CD4-positive, alpha-beta T cell (primary cell): Measurements from ENCODE around the gene CAMTA1. TPM values are rescaled to one million over a fixed set of nuclear protein-coding genes. Genes with fewer than 3 reads are reported as not detected.

Experiments used
- ATAC-seq: fragments of 200-7000 bp; cut with Tn5 transposase; one replicate; pipeline ENCODE4 v1.10.0; 2022; ENCODE audit warnings: mild to moderate bottlenecking; ENCODE audit not compliant: poor library complexity
- CTCF ChIA-PET: fragments of 350-600 bp; sonication (Branson Sonifier 250); formaldehyde crosslinking; loops from one replicate; lab custom pipeline; 2021; ENCODE audit warnings: antibody characterized with exemption, inconsistent platforms; lab: Charles Lee
- POLR2A ChIA-PET: fragments of 350-600 bp; sonication (Branson Sonifier 250); formaldehyde crosslinking; loops from one replicate; lab custom pipeline; 2021; ENCODE audit warnings: antibody characterized with exemption, inconsistent platforms; lab: Charles Lee
- DNase-seq, 14 experiments: peaks; one replicate each; pipeline ENCODE4 v3.0.0-alpha.2; 2013 to 2020; ENCODE audit warnings: mixed read lengths in 2 of 14
- H3K27ac ChIP-seq, 2 donors: one replicate each; pipeline versions ENCODE4 v1.5.1 to v1.7.0; 2013; ENCODE audit warnings: low read length in 2 of 2, low read depth in 1 of 2, mild to moderate bottlenecking in 1 of 2
- H3K27me3 ChIP-seq, 2 experiments: 1 replicate in 1 of 2; 2 replicates in 1 of 2; pipeline versions ENCODE4 v1.6.1 to v1.7.0; 2013; ENCODE audit warnings: low read length in 2 of 2, control low read depth in 1 of 2, mild to moderate bottlenecking in 1 of 2, moderate library complexity in 1 of 2; ENCODE audit not compliant: insufficient read depth in 2 of 2, control insufficient read depth in 1 of 2
- H3K36me3 ChIP-seq: one replicate; pipeline ENCODE4 v1.6.1; 2013; ENCODE audit warnings: low read length, control low read depth; ENCODE audit not compliant: insufficient read depth
- H3K4me1 ChIP-seq: one replicate; pipeline ENCODE4 v1.6.1; 2013; ENCODE audit warnings: low read length, control low read depth; ENCODE audit not compliant: insufficient read depth
- H3K4me3 ChIP-seq: one replicate; pipeline ENCODE4 v1.5.1; 2013; ENCODE audit warnings: mild to moderate bottlenecking, low read length, moderate library complexity
- H3K9me3 ChIP-seq, 2 experiments: 1 replicate in 1 of 2; 2 replicates in 1 of 2; pipeline versions ENCODE4 v1.6.1 to v1.7.0; 2013; ENCODE audit warnings: low read length in 2 of 2, mild to moderate bottlenecking in 2 of 2, control low read depth in 1 of 2, moderate library complexity in 1 of 2; ENCODE audit not compliant: control insufficient read depth in 1 of 2, insufficient read depth in 1 of 2
- H3K27ac Mint-ChIP-seq: one replicate; pipeline ENCODE4 v1.8.0; 2020; ENCODE audit warnings: mixed read lengths
- H3K27me3 Mint-ChIP-seq: one replicate; pipeline ENCODE4 v1.8.0; 2021; ENCODE audit warnings: mixed read lengths
- H3K36me3 Mint-ChIP-seq: one replicate; pipeline ENCODE4 v1.8.0; 2021; ENCODE audit warnings: low read depth, mixed read lengths
- H3K4me1 Mint-ChIP-seq: one replicate; pipeline ENCODE4 v1.8.0; 2021; ENCODE audit warnings: low read depth, mixed read lengths
- H3K4me3 Mint-ChIP-seq: one replicate; pipeline ENCODE4 v1.8.0; 2020; ENCODE audit warnings: mild to moderate bottlenecking, mixed read lengths
- H3K9me3 Mint-ChIP-seq: one replicate; pipeline ENCODE4 v1.8.0; 2020; ENCODE audit warnings: mixed read lengths
- CTCF ChIP-seq: fragments of 200-600 bp; IDR thresholded peaks from one replicate; pipeline ENCODE4 v1.8.0; 2022; ENCODE audit warnings: antibody characterized with exemption, mild to moderate bottlenecking
- intact Hi-C, 2 experiments: fragments of 100-400 bp; cut with DNase I in 1 of 2; cut with micrococcal nuclease in 1 of 2; formaldehyde crosslinking; loops; one replicate each; pipeline versions ENCODE4 v1.15.1 to v1.9.0; 2023 to 2025; cut with DNase I, micrococcal nuclease
- total RNA-seq, 174 experiments: library from RNA in 2 of 174; stranded (reverse) in 2 of 174; gene quantifications; one replicate each; pipeline ENCODE4 v1.2.3 and lab custom pipeline; 2021 to 2026

Gene CAMTA1
- total RNA-seq, 2 experiments from 2014 or later = 38.6 to 39.3 TPM

- Histone ChIP-seq H3K4me1 (no peaks in the 10 kb centered on the region), H3K36me3 (peaks cover 3% of the 10 kb centered on the region), H3K9me3 (no peaks in the 10 kb centered on the region), H3K27ac (no peak overlapping the region), H3K27me3 (no peaks in the 10 kb centered on the region), H3K4me3 (no peak overlapping the region)
- ChIA-PET POLR2A (interaction anchor here (0.9 kb wide), 1 partner anchor 11 kb away, joined by 3 read pairs; the partner anchor contains the start of gene CAMTA1), CTCF (no interaction called here)
- DNase-seq (no peak), ATAC-seq (no peak)
- intact Hi-C loops = loop anchor here in 1 of 2 experiments (1.0 kb wide), 1 partner anchor 274 kb away; no protein-coding TSS in a partner anchor
- no peak for TF ChIP-seq CTCF
- Mint-ChIP-seq H3K9me3 (no peaks in the 10 kb centered on the region), H3K4me1 (peaks cover 49% of the 10 kb centered on the region), H3K27ac (no peak overlapping the region), H3K36me3 (peaks cover 10% of the 10 kb centered on the region), H3K27me3 (no peaks in the 10 kb centered on the region), H3K4me3 (no peak overlapping the region)
These were observed 10.8 kb downstream of the CAMTA1 start for GRCh38 chr1:6796095-6796494.

GRCh38 chr1:6799499-6799898 is 14.2 kb downstream of the CAMTA1 start:
- H3K9me3 Mint-ChIP-seq = no peaks in the 10 kb centered on the region
- ATAC-seq (no peak), DNase-seq (no peak)
- ChIA-PET CTCF (no interaction called here), POLR2A (no interaction called here)
- no peak overlapping the region for H3K4me3 Mint-ChIP-seq
- Histone ChIP-seq H3K27ac (no peak overlapping the region), H3K4me3 (no peak overlapping the region), H3K36me3 (peaks cover 3% of the 10 kb centered on the region), H3K4me1 (peaks cover 3% of the 10 kb centered on the region), H3K27me3 (no peaks in the 10 kb centered on the region), H3K9me3 (no peaks in the 10 kb centered on the region)
- TF ChIP-seq CTCF = no peak
- peaks cover 55% of the 10 kb centered on the region for H3K4me1 Mint-ChIP-seq
- H3K27me3 Mint-ChIP-seq = no peaks in the 10 kb centered on the region
- no peak overlapping the region for H3K27ac Mint-ChIP-seq
- intact Hi-C loops = no loop called here
- peaks cover under 1% of the 10 kb centered on the region for H3K36me3 Mint-ChIP-seq

GRCh38 chr1:6800745-6801144 is 15.5 kb downstream of the CAMTA1 start:
- H3K4me3 Mint-ChIP-seq = no peak overlapping the region
- Histone ChIP-seq H3K9me3 (no peaks in the 10 kb centered on the region), H3K27ac (no peak overlapping the region), H3K36me3 (peaks cover 3% of the 10 kb centered on the region), H3K4me3 (no peak overlapping the region), H3K4me1 (peaks cover 7% of the 10 kb centered on the region), H3K27me3 (no peaks in the 10 kb centered on the region)
- POLR2A ChIA-PET = interaction anchor here (1.5 kb wide), 1 partner anchor 16 kb away, joined by 5 read pairs; the partner anchor contains the start of gene CAMTA1
- no peak for TF ChIP-seq CTCF
- no peaks in the 10 kb centered on the region for H3K36me3 Mint-ChIP-seq
- intact Hi-C loops = no loop called here
- no peak overlapping the region for H3K27ac Mint-ChIP-seq
- CTCF ChIA-PET = no interaction called here
- H3K27me3 Mint-ChIP-seq = no peaks in the 10 kb centered on the region
- H3K4me1 Mint-ChIP-seq = peaks cover 45% of the 10 kb centered on the region
- no peaks in the 10 kb centered on the region for H3K9me3 Mint-ChIP-seq
- ATAC-seq (no peak), DNase-seq (no peak)
